Brain microvascular endothelial cell (primary cell): ENCODE measurements around the gene MTCL1.

Experiments used
- DNase-seq: peaks from one replicate; pipeline ENCODE4 v3.0.0-alpha.2; 2020
- H3K27ac ChIP-seq: fragments of 250-450 bp; sonication (Bioruptor Pico); 2 replicates; pipeline ENCODE4 v1.5.1; 2020; ENCODE audit warnings: mild to moderate bottlenecking, moderate library complexity
- H3K27me3 ChIP-seq: fragments of 250-450 bp; sonication (Bioruptor Pico); replicated peaks from 2 replicates; pipeline ENCODE4 v1.5.1; 2020; ENCODE audit warnings: mild to moderate bottlenecking
- H3K36me3 ChIP-seq: fragments of 250-450 bp; sonication (Bioruptor Pico); replicated peaks from 2 replicates; pipeline ENCODE4 v1.5.1; 2020; ENCODE audit warnings: mild to moderate bottlenecking
- H3K4me3 ChIP-seq: 2 replicates; pipeline ENCODE4 v1.5.1; 2011; ENCODE audit warnings: low read depth, mild to moderate bottlenecking, control low read depth, low read length, moderate library complexity
- in situ Hi-C: cut with HindIII; loops from 2 replicates; pipeline ENCODE4 v1.10.0; 2017; ENCODE audit warnings: low sequenced_read_pairs, low pct_ligation_motif_present
- TF ChIP-seq, protein P1 (sequence below): IDR thresholded peaks from 2 replicates; pipeline ENCODE4 v1.5.1; 2011; ENCODE audit warnings: low read depth, mild to moderate bottlenecking, moderate library complexity, low read length, control low read depth, inconsistent platforms; ENCODE audit errors: missing control alignments

Gene MTCL1

DNA sequence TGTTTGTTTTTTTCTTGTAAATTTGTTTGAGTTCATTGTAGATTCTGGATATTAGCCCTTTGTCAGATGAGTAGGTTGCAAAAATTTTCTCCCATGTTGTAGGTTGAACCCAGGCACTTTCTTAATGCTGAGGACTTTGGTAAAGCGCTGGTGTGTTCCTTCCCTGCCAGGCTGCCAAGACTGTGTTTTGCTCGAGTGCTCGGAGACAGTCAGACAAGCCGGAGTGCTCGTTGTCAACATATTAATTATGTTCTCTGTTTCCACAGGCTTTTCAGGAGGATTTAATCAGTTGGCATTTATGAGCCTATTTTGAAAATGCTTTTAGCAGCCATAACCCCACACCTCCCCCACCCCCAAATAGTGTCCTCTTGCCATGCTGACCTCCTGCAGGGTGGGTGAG is 6.4 kb downstream of the MTCL1 start:
- TF ChIP-seq, protein P1, sequence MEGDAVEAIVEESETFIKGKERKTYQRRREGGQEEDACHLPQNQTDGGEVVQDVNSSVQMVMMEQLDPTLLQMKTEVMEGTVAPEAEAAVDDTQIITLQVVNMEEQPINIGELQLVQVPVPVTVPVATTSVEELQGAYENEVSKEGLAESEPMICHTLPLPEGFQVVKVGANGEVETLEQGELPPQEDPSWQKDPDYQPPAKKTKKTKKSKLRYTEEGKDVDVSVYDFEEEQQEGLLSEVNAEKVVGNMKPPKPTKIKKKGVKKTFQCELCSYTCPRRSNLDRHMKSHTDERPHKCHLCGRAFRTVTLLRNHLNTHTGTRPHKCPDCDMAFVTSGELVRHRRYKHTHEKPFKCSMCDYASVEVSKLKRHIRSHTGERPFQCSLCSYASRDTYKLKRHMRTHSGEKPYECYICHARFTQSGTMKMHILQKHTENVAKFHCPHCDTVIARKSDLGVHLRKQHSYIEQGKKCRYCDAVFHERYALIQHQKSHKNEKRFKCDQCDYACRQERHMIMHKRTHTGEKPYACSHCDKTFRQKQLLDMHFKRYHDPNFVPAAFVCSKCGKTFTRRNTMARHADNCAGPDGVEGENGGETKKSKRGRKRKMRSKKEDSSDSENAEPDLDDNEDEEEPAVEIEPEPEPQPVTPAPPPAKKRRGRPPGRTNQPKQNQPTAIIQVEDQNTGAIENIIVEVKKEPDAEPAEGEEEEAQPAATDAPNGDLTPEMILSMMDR = no peak
- in situ Hi-C loops = no loop called here
- Histone ChIP-seq H3K27ac (no peak overlapping the region), H3K4me3 (no peak overlapping the region), H3K27me3 (no peaks in the 10 kb centered on the region), H3K36me3 (peaks cover 3% of the 10 kb centered on the region)
- no peak for DNase-seq

DNA sequence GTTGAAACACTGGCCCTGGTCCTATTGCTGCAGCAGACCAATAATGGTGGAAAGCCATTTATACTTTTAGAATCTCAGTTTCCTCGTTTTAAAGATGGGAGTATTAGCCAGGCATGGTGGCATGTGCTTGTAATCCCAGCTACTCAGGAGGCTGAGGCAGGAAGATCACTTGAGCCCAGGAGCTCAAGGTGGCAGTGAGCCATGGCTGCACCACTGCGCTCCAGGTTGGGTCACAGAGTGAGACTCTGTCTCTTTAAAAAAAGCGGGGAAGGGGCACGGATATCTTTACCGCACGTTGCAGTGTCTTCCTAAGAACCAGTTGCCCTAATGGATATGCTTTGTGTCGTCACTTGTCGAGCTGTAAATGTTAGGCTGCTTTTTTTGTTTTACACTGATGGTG is 8.3 kb downstream of the MTCL1 start:
- no peak for DNase-seq
- no peak overlapping the region for H3K4me3 ChIP-seq
- TF ChIP-seq, protein P1 = no peak
- H3K27ac ChIP-seq = no peak overlapping the region
- in situ Hi-C loops = no loop called here
- peaks cover 9% of the 10 kb centered on the region for H3K36me3 ChIP-seq
- H3K27me3 ChIP-seq = no peaks in the 10 kb centered on the region

DNA sequence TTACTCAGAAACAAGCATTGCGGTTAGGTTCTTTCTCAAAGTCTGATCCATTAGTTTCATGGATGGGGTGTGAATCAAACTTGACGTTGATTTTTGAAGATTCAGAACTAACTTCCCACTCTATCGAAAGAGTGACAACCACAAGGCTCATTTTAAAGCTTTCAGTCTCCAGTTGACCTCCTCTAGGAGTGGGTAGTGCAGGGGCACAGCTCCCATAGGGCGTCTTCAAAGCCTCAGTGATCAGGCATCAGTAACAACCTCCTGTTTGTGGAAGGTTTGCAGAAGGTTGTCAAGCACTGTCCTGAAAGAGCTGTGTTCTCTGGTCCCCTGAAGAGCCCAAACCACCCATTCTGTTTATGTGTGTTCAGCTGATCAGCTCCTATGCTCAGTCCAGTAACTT is 10.2 kb downstream of the MTCL1 start:
- no peak for DNase-seq
- Histone ChIP-seq H3K27ac (no peak overlapping the region), H3K4me3 (no peak overlapping the region), H3K27me3 (no peaks in the 10 kb centered on the region), H3K36me3 (peaks cover 20% of the 10 kb centered on the region)
- in situ Hi-C loops = no loop called here
- TF ChIP-seq, protein P1 = no peak

DNA sequence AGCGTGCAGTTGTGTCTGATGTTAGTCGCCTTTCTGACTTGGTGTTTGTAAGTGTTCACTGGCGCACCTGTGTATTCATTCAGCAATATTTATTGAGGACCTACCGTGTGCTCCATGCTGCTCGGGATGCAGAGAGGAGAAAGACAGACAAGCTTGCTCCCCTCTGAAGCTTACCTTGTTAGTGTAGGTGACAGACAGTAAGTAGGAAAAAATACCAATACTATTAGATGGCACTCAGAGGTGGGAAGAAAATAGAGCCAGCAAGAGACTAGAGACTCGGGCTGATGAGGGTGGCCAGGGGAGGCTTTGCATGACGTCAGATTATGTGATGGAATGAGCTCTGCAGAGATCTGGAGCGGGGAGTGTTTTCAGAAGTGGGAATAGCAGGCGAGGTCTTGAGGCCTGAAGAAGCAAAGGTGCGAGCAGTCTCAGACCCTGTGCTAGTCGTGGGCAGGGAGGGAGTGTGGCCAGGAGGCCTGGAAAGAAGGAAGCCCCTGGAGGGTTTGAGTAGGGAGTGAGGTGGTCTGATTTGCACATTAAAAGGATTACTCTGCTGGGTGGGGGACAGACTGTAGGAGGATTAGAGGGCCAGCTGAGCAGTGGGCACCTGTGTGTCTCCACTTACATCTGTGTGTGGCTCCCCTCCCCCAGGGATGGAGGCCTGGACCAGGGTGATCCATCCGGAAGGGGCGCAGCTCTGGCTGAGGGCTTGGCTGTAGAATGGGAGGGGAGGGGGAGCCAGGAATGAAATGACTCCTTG is 11.8 kb downstream of the MTCL1 start:
- Histone ChIP-seq H3K36me3 (peaks cover 29% of the 10 kb centered on the region), H3K4me3 (no peak overlapping the region), H3K27me3 (no peaks in the 10 kb centered on the region), H3K27ac (no peak overlapping the region)
- in situ Hi-C loops = no loop called here
- TF ChIP-seq, protein P1 = no peak
- no peak for DNase-seq

DNA sequence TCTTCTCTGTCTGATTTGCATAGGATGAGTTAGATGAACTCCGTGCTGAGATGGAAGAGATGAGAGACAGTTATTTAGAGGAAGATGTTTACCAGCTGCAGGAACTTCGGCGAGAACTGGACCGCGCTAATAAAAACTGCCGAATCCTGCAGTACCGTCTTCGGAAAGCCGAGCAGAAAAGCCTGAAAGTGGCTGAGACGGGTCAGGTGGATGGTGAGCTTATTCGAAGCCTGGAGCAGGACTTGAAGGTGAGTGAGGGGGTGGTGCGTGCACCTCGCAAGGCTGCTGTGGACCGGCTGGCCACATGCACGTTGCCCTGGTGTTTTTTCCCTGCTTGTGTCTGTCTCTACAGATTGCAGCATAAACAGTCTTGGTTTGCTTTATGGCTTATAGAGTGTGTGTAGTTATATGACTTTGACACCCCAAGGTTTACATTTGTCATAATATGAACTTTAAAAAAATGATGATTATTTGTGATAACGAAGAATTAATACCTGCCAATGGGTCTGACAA is 13.1 kb downstream of the MTCL1 start:
- in situ Hi-C loops = no loop called here
- Histone ChIP-seq H3K27me3 (no peaks in the 10 kb centered on the region), H3K36me3 (peaks cover 36% of the 10 kb centered on the region), H3K27ac (no peak overlapping the region), H3K4me3 (no peak overlapping the region)
- DNase-seq = no peak
- TF ChIP-seq, protein P1 = no peak

DNA sequence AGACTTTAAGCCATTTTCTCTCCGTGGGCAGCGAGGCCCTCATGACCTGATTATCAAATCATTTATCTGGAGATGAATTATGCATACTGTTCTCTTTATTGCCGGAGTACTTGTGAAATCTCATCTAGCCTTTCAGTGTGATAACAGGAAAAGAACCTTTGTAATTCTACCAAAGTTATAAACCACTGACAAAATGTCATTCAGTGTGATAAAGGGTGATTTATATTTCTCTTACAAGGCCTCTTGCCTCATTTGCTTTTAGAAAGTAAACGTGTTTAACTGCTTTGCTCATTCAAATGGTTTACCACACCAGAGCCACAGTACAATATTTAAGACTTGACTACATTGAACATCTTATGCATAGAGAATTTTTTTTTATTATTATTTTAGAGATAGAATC is 13.8 kb downstream of the MTCL1 start:
- Histone ChIP-seq H3K27me3 (no peaks in the 10 kb centered on the region), H3K27ac (no peak overlapping the region), H3K4me3 (no peak overlapping the region), H3K36me3 (peaks cover 43% of the 10 kb centered on the region)
- in situ Hi-C loops = no loop called here
- DNase-seq = no peak
- TF ChIP-seq, protein P1 = no peak
